Stimulated activated memory B cell treated with anti-CD40 and anti-IgM and Interleukin-4, amounts not matched to agents 10 μg/mL and 1 μg/mL and 100 μg/mL, for 72 hours (primary cell): ENCODE results near the gene PARM1.

ENCODE experiments used
- ATAC-seq: fragments of 150-1000 bp; cut with Tn5 transposase; 2 replicates; pipeline ENCODE4 v1.10.0; 2021
- H3K27ac Mint-ChIP-seq: one replicate; pipeline ENCODE4 v1.8.0; 2022; ENCODE audit warnings: mild to moderate bottlenecking, mixed read lengths
- H3K27me3 Mint-ChIP-seq: one replicate; pipeline ENCODE4 v1.8.0; 2022; ENCODE audit warnings: mixed read lengths
- H3K36me3 Mint-ChIP-seq: one replicate; pipeline ENCODE4 v1.8.0; 2022; ENCODE audit warnings: mixed read lengths
- H3K4me1 Mint-ChIP-seq: one replicate; pipeline ENCODE4 v1.8.0; 2022; ENCODE audit warnings: mixed read lengths
- H3K4me3 Mint-ChIP-seq: one replicate; pipeline ENCODE4 v1.8.0; 2022; ENCODE audit warnings: mild to moderate bottlenecking, moderate library complexity, mixed read lengths
- H3K9me3 Mint-ChIP-seq: one replicate; pipeline ENCODE4 v1.8.0; 2022; ENCODE audit warnings: mixed read lengths

PARM1 gene, protein sequence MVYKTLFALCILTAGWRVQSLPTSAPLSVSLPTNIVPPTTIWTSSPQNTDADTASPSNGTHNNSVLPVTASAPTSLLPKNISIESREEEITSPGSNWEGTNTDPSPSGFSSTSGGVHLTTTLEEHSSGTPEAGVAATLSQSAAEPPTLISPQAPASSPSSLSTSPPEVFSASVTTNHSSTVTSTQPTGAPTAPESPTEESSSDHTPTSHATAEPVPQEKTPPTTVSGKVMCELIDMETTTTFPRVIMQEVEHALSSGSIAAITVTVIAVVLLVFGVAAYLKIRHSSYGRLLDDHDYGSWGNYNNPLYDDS

DNA sequence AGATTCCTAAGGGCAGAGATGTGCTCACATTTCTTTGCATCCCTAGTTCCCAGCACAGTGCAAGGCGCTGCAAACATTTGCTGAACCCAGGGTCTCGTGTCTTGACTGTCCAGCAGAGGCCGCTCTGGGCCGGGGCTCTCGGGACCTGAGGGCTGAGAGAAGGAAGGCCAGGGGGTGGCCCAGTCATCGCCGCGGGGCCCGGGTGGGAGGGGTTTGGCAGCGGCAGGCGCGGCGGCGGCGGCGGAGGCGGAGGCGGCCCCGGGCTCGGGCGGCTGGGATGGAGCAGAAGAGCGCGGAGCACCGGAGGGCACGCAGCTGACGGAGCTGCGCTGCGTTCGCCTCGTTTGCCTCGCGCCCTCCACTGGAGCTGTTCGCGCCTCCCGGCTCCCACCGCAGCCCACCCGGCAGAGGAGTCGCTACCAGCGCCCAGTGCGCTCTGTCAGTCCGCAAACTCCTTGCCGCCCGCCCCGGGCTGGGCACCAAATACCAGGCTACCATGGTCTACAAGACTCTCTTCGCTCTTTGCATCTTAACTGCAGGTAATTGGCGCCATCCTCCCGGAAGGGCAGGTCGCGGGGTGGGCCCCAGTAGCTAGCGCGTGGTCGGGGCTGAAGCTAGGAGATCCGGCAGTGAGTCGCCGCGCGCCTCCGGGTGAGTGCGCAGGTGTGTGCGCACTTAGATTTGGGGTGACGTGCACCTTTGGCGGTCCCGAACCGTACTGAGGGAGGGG, at the start of gene PARM1:
Gene PARM1, plus strand, starts transcription at position 285 of the 730 bp plus-strand sequence. Its CDS starts 212 bp downstream, at position 497.
- Mint-ChIP-seq H3K9me3 (no peaks in the 10 kb centered on the region), H3K36me3 (no peaks in the 10 kb centered on the region), H3K4me3 (peak within 1 kb of the TSS; percentile 98), H3K4me1 (peaks cover 40% of the 10 kb centered on the region), H3K27me3 (peaks cover 10% of the 10 kb centered on the region), H3K27ac (peak within 1 kb of the TSS; percentile 93)
- ATAC-seq = peak; percentile 95

DNA sequence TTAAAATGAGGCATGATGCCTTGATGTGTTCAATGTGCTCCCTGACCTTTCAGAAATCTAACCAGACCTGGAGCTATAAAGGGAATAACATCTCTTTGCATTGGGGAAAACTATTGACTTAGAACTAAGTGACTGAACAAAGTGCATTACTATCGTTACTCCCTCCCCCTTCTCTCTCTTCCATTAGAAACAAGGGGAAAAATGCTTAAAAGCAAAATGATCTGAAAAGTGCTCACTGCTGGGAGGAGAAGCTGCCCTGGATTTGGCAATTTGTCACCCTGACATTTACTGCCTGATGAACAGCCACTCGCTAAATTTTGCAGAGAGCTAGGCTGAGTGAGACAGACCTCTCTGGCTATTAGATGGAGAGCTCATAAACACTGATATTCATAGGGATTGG, 48.6 kb upstream of the PARM1 start:
- no peak for ATAC-seq
- peaks cover 19% of the 10 kb centered on the region for H3K27me3 Mint-ChIP-seq
- H3K36me3 Mint-ChIP-seq = no peaks in the 10 kb centered on the region
- H3K4me1 Mint-ChIP-seq = no peaks in the 10 kb centered on the region
- H3K9me3 Mint-ChIP-seq = peaks cover 2% of the 10 kb centered on the region
- no peak overlapping the region for H3K27ac Mint-ChIP-seq
- H3K4me3 Mint-ChIP-seq = no peak overlapping the region

DNA sequence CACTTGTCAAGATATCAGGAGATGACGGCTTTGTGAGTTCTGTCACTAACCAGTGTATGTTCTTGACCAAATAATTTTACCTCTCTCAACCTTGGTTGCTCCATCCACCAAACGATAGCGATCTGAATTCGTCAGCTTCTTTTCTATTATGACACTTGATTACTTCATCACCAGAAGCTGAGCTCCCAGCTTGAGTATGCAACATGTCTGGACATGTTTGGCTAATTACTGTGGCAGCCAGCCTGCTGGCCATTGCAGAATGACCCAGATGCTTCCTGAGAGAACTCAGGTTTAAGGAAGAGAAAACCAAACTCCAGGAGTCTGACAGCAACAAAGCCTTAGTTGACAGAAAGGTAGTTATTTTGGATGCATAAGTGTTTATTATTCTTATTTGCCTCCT, 46.4 kb upstream of the PARM1 start:
- H3K9me3 Mint-ChIP-seq = no peaks in the 10 kb centered on the region
- H3K27ac Mint-ChIP-seq = no peak overlapping the region
- peaks cover 2% of the 10 kb centered on the region for H3K27me3 Mint-ChIP-seq
- ATAC-seq = no peak
- H3K36me3 Mint-ChIP-seq = no peaks in the 10 kb centered on the region
- no peaks in the 10 kb centered on the region for H3K4me1 Mint-ChIP-seq
- no peak overlapping the region for H3K4me3 Mint-ChIP-seq

DNA sequence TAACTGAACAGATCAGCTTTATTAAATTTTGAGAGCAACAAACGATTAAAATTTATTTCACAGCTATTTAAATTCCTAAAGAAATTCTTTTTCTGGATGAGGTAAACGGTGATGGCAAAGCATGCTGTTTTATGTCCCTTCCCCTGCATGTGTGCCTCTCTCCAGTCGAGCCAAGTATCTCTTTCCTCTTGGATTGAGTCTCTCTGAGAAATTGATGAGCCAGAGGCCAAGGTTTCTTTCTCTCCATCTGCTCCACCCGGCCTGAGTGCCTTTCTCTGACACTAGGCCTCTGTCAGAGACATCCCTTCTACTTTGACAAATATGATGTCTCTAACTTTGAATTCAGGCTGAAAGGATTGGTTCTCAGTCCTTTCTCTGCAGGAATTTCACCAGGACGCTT, 42.6 kb upstream of the PARM1 start:
- ATAC-seq = no peak
- Mint-ChIP-seq H3K4me1 (peaks cover 14% of the 10 kb centered on the region), H3K4me3 (no peak overlapping the region), H3K36me3 (no peaks in the 10 kb centered on the region), H3K9me3 (no peaks in the 10 kb centered on the region), H3K27me3 (no peaks in the 10 kb centered on the region), H3K27ac (no peak overlapping the region)

DNA sequence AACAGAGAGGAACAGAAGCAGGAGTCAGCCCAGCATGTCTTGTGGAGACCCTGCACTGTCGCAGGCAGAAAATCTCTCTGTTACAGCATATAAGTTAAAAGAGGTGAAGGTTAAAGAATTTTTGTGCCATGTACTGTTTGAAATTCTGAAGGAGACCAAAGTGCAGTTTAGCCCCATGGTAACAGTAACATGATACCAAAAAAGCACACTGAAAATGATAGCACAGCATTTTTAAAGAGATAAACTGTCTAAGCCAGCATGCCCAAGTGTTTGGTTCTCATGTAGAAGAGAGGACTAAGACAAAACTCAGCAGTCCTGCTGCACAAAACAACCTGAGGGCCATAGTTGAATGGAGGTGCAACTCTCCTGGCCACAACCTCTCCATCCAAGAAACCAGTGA, 41.9 kb upstream of the PARM1 start:
- Mint-ChIP-seq H3K9me3 (no peaks in the 10 kb centered on the region), H3K27ac (no peak overlapping the region), H3K4me1 (peaks cover 14% of the 10 kb centered on the region), H3K4me3 (no peak overlapping the region), H3K36me3 (no peaks in the 10 kb centered on the region), H3K27me3 (no peaks in the 10 kb centered on the region)
- ATAC-seq = no peak

DNA sequence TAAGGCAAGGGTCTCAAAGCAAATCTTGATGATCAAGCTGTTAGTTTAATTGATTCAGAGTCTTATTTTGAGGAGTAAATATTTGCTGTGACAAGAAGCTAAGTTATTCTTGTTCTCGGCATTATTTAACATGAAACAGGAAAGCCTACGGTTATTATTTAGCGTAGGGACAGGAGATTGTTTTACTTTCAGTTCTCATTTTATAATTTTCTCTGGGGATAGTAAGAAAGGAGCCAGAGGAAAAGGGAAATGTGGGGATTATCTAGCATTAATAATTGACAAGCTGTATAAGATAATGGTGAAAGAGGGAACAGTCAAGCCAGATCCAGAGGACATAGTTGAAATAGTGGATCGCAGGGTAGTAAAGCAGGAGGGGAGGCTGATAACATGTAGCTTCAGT, 39.7 kb upstream of the PARM1 start:
- ATAC-seq = no peak
- no peak overlapping the region for H3K27ac Mint-ChIP-seq
- H3K4me1 Mint-ChIP-seq = peaks cover 14% of the 10 kb centered on the region
- no peaks in the 10 kb centered on the region for H3K36me3 Mint-ChIP-seq
- no peaks in the 10 kb centered on the region for H3K27me3 Mint-ChIP-seq
- H3K4me3 Mint-ChIP-seq = no peak overlapping the region
- no peaks in the 10 kb centered on the region for H3K9me3 Mint-ChIP-seq

DNA sequence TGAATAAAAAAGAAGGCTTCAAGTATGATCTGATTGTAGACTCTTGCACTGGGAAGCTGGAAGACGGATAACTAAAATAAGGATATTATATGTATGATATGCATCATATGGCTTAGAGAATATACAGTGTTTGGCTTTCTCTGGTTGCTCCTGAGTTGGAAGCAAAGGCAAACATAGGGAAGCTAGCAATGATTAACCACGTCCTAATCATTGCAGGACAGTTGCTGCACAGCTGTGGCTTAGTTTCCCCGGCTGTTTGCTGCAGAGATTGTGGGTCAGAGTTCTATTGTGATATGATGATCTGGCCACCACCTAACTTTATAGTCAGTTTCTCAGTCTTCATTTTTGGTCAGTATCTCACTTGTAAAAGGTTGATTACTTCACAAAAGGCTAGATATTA, 36.3 kb upstream of the PARM1 start:
- Mint-ChIP-seq H3K9me3 (no peaks in the 10 kb centered on the region), H3K4me3 (no peak overlapping the region), H3K27me3 (no peaks in the 10 kb centered on the region), H3K4me1 (peaks cover 14% of the 10 kb centered on the region), H3K27ac (no peak overlapping the region), H3K36me3 (no peaks in the 10 kb centered on the region)
- ATAC-seq = no peak

DNA sequence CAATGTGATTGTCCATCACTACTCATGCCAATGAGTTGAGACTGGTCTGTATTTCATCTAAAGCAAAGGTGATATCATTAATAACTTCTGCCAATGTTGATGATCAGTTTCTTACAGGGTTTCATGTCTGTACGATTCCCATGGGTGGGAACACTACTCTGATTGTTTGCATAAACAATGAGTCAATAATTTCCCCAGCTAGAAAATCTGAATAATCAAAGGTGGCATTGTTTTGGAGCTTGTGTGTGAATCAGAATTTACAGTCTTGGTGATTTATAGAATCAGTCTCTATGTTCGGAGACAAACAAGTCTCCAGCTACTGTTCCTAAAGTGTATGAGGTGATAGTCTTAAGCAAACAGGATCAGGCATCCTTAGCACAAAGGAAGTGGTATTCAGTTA, 35.5 kb upstream of the PARM1 start:
- Mint-ChIP-seq H3K27ac (no peak overlapping the region), H3K4me3 (no peak overlapping the region), H3K9me3 (no peaks in the 10 kb centered on the region), H3K36me3 (no peaks in the 10 kb centered on the region), H3K27me3 (no peaks in the 10 kb centered on the region), H3K4me1 (peaks cover 12% of the 10 kb centered on the region)
- ATAC-seq = no peak

DNA sequence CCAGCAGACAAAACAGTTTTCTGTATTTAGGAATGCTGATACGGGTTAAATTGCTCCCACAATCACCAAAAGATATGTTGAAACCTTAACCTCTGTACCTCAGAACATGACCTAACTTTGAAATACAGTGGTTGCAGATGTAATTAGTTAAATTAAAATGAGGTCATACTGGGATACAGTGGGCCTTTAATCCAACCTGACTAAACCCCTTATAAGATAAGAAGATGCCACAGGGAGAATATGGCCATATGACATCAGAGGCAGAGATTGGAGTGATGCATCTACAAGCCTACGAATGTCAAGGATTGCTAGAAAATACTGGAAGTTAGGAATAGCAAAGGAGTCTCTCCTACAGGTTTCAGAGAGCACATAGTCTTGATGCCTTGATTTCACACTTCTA, 32.1 kb upstream of the PARM1 start:
- H3K4me1 Mint-ChIP-seq = no peaks in the 10 kb centered on the region
- H3K27ac Mint-ChIP-seq = no peak overlapping the region
- no peaks in the 10 kb centered on the region for H3K9me3 Mint-ChIP-seq
- H3K27me3 Mint-ChIP-seq = no peaks in the 10 kb centered on the region
- no peak overlapping the region for H3K4me3 Mint-ChIP-seq
- H3K36me3 Mint-ChIP-seq = no peaks in the 10 kb centered on the region
- no peak for ATAC-seq

DNA sequence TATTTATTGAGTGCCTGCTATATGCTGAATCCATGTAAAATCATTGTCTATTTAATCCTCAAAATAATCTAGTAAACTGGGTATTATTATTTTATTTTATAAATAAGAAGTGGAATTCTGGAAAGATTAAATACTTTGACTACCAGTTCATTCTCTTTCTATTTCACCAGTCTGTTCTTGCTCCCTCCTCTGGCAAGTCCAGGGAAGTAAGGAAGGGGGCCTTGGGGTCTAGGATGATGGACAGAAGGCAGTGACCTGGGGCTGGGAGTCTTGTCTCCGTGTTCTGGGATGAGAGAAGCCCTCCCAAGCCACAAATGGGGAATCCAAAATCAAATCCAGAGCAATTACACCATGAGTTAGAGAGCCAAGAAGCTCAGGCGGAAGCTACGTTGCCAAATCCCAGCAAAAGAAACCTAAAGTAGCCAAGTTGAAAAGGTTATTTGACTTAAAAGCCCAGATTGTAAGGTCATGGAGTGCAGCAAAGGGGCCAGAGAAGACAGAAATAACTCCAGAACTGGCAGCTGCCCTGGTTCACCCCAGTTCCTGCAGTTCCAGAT, 28.3 kb upstream of the PARM1 start:
- peaks cover 7% of the 10 kb centered on the region for H3K4me1 Mint-ChIP-seq
- no peaks in the 10 kb centered on the region for H3K9me3 Mint-ChIP-seq
- no peak overlapping the region for H3K4me3 Mint-ChIP-seq
- ATAC-seq = no peak
- no peaks in the 10 kb centered on the region for H3K36me3 Mint-ChIP-seq
- H3K27ac Mint-ChIP-seq = no peak overlapping the region
- H3K27me3 Mint-ChIP-seq = no peaks in the 10 kb centered on the region

DNA sequence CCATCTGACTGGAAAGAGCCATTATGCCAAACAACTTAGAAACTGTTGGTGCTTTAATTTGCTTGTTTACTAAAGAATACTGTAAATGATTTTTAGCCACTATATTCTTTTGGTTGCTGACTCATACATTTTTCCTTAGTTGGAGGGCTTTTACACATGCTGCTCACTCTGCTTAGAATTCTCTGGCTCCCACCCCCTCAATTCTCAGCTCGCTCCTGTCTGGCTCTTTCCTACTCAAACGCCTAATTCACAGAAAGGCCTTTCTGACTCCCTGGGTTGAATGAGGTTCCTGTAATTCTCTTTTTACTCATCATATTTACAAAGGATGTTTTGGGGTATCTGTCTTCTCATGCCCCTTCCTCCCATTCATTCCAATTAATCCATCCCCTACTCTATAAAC, 26.1 kb upstream of the PARM1 start:
- Mint-ChIP-seq H3K9me3 (peaks cover 2% of the 10 kb centered on the region), H3K4me1 (peaks cover 7% of the 10 kb centered on the region), H3K27me3 (no peaks in the 10 kb centered on the region), H3K36me3 (no peaks in the 10 kb centered on the region), H3K27ac (no peak overlapping the region), H3K4me3 (no peak overlapping the region)
- ATAC-seq = no peak

DNA sequence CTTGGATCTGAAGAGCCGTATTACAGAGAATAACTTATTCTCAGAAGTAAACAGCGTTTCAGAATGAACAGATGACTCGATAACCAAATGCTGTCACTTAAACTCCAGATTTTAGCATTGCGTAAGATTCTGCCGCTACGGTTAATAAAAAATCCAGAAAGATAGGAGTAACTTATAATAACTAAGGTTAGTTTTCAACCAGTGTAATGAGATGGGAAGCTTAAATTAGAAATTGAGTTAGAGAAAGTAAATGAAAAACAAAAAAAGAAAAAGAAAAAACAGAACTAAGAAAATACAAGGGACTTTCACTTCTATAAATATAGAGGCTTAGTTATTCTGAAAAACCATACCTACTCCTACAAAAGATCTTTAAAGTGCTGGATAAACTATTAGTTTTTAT, 13.1 kb upstream of the PARM1 start:
- H3K36me3 Mint-ChIP-seq = no peaks in the 10 kb centered on the region
- peak overlapping the region; percentile 83 for H3K4me3 Mint-ChIP-seq
- peaks cover 3% of the 10 kb centered on the region for H3K9me3 Mint-ChIP-seq
- ATAC-seq = peak; percentile 24
- peaks cover 24% of the 10 kb centered on the region for H3K4me1 Mint-ChIP-seq
- peak overlapping the region; percentile 92 for H3K27ac Mint-ChIP-seq
- no peaks in the 10 kb centered on the region for H3K27me3 Mint-ChIP-seq

DNA sequence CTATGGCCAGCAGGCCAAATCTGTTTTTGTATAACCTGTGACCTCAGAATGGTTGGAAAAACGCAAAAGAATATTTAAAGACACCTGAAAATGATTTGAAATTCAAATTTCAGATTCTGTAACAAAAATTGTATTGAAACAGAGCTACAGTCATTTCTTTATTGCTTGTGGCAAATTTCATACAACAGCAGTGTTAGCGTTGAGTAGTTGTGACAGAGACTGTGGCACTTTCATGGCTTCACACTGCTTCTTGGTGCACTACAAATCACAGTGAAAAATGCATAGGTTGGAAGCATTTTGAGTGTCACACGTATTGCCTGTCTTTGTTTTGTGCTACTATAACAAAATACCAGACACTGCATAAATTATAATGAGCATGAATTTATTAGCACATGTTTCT, 12.2 kb upstream of the PARM1 start:
- Mint-ChIP-seq H3K36me3 (no peaks in the 10 kb centered on the region), H3K4me3 (no peak overlapping the region), H3K27me3 (no peaks in the 10 kb centered on the region), H3K4me1 (peaks cover 24% of the 10 kb centered on the region), H3K27ac (no peak overlapping the region), H3K9me3 (no peaks in the 10 kb centered on the region)
- ATAC-seq = no peak

DNA sequence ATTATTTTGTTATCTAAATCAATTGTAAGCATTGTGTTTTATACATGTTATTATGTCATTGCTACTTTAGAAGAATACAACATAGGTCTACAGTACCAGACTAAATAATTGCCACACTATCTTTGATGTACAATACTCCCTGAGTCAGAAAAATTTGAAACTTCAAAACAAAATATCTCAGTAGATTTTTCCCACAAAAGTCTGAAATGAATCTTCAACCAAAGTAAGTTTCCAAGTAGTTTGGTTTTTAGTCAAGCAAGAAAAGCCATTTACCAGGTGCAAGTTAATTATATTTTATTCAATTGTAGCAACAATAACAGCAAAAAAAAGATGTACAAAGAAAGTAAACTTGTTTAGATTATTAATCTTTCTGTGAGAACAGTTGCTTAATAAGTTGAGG, 11.4 kb upstream of the PARM1 start:
- H3K36me3 Mint-ChIP-seq = no peaks in the 10 kb centered on the region
- peaks cover 24% of the 10 kb centered on the region for H3K4me1 Mint-ChIP-seq
- H3K27me3 Mint-ChIP-seq = no peaks in the 10 kb centered on the region
- H3K9me3 Mint-ChIP-seq = no peaks in the 10 kb centered on the region
- no peak overlapping the region for H3K4me3 Mint-ChIP-seq
- peak overlapping the region; percentile 44 for H3K27ac Mint-ChIP-seq
- ATAC-seq = no peak

DNA sequence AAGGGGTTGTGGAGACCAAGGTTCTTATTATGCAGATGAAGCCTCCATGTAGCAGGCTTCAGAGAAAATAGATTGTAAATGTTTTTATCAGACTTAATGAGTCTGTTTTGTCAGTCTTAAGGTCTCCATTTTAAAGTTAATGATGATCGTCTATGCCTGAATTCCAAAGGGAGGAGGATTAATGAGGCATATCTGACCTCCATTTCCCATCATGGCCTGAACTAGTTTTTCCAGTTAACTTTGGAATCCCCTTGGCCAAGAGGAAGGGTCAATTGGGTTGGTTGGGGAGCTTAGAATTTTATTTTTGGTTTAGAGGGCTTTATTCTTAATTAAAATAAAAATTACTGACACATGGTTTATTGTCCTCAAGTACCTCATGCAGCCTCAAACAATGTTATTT, 6.9 kb upstream of the PARM1 start:
- no peak overlapping the region for H3K4me3 Mint-ChIP-seq

DNA sequence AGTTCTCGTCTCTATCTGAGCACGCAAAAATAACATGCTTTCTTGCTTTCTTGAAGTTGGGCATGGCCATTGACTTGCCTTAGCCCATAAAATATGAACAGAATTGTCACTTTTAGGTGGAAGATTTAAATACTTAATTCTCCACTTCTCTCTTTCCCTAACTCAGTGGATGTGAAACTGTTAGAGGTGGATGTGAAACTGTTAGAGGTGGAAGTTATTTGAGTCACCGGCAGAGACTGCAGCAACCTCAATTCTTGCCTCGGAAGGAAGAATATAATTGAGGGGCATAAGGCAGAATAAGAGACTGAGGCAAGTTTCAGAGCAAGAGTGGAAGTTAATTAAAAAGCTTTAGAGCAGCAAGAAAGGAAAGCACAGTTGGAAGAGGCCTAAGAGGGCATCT, 2.8 kb upstream of the PARM1 start:
- H3K9me3 Mint-ChIP-seq = no peaks in the 10 kb centered on the region
- peaks cover 10% of the 10 kb centered on the region for H3K27me3 Mint-ChIP-seq
- ATAC-seq = peak; percentile 68
- peaks cover 39% of the 10 kb centered on the region for H3K4me1 Mint-ChIP-seq
- H3K4me3 Mint-ChIP-seq = no peak overlapping the region
- H3K36me3 Mint-ChIP-seq = no peaks in the 10 kb centered on the region
- H3K27ac Mint-ChIP-seq = no peak overlapping the region

More for the DNA sequence above, 6.9 kb upstream of the PARM1 start:
- H3K4me1 Mint-ChIP-seq = peaks cover 24% of the 10 kb centered on the region
- H3K27me3 Mint-ChIP-seq = no peaks in the 10 kb centered on the region
- no peaks in the 10 kb centered on the region for H3K9me3 Mint-ChIP-seq
- no peak overlapping the region for H3K27ac Mint-ChIP-seq
- H3K36me3 Mint-ChIP-seq = no peaks in the 10 kb centered on the region
- ATAC-seq = no peak
